ENCODE results near the gene TSHR.

DNA sequence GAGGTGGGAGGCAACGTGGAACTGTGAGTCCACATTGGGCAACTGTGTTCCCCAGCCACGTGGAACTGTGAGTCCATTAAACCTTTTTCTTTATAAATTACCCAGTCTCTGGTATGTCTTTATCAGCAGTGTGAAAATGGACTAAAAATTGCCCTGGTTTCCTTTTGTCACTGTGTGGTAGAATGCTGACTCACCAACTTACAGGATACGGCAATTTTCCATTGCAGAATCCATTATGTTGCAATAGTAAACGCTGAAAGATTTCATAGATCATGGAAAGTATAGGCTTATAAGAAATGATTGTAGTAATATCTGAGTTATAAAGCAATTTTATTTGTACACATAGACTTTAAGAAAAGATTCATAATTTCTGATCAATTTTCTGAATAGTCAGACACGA lies 172.4 kb downstream of the TSHR start:
- no peak for TF ChIP-seq MAX (IDR thresholded peaks at IDR 0.05)
- TF ChIP-seq, protein P1, sequence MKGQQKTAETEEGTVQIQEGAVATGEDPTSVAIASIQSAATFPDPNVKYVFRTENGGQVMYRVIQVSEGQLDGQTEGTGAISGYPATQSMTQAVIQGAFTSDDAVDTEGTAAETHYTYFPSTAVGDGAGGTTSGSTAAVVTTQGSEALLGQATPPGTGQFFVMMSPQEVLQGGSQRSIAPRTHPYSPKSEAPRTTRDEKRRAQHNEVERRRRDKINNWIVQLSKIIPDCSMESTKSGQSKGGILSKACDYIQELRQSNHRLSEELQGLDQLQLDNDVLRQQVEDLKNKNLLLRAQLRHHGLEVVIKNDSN (IDR thresholded peaks at IDR 0.05) = no peak
- TF ChIP-seq REST (IDR thresholded peaks at IDR 0.05; ENCODE audit: low read depth) = no peak
- no peak for TF ChIP-seq TAF1 (IDR thresholded peaks at IDR 0.05; ENCODE audit: low read depth)
- TF ChIP-seq EP300 (IDR thresholded peaks at IDR 0.05; ENCODE audit: borderline replicate concordance) = no peak
- no peak for TF ChIP-seq CEBPB (IDR thresholded peaks at IDR 0.05)
- TF ChIP-seq RAD21 (IDR thresholded peaks at IDR 0.05; ENCODE audit: low read depth) = no peak
- TF ChIP-seq TCF12 (IDR thresholded peaks at IDR 0.05; ENCODE audit: low read depth) = no peak
- TF ChIP-seq YY1 (IDR thresholded peaks at IDR 0.05; ENCODE audit: low read depth) = no peak
- no peak for TF ChIP-seq EGR1 (IDR thresholded peaks at IDR 0.05)
- TF ChIP-seq ZBTB7A (IDR thresholded peaks at IDR 0.05; ENCODE audit: low read depth) = no peak

All from Ishikawa (cell line).